ENCODE results near the gene MRPL46. TPM values are rescaled to one million over a fixed set of nuclear protein-coding genes. Genes with fewer than 3 reads are reported as not detected.
"Not testable (repeated sequence)": the region's sequence is repeated elsewhere in the genome, so short reads cannot be mapped to it uniquely, and the experiment has no call there.

The MRPL46 gene
- total RNA-seq, 2 donors from 2014 or later, result 32.0 to 40.4 TPM

- DNase-seq (ENCODE audit: low spot score) (no peak), ATAC-seq (no peak)
- Mint-ChIP-seq H3K4me1 (ENCODE audit: low read depth in 2 of 2) (peaks cover 22 to 30% of the 10 kb centered on the region in 2 donors), H3K9me3 (no peaks in the 10 kb centered on the region), H3K4me3 (no peak overlapping the region), H3K36me3 (peaks cover 10% of the 10 kb centered on the region), H3K27me3 (no peaks in the 10 kb centered on the region), H3K27ac (no peak overlapping the region)
Measured at GRCh38 chr15:88470625-88471372, 3.6 kb upstream of the MRPL46 start.

- DNase-seq (ENCODE audit: low spot score) (no peak), ATAC-seq (no peak)
- no peaks in the 10 kb centered on the region for H3K9me3 Mint-ChIP-seq
- H3K4me1 Mint-ChIP-seq (ENCODE audit: low read depth in 2 of 2), result peaks cover 26 to 41% of the 10 kb centered on the region in 2 donors
- H3K27ac Mint-ChIP-seq, result no peak overlapping the region
- H3K4me3 Mint-ChIP-seq, result no peak overlapping the region
- no peaks in the 10 kb centered on the region for H3K27me3 Mint-ChIP-seq
- H3K36me3 Mint-ChIP-seq, result peaks cover 20% of the 10 kb centered on the region
Measured at GRCh38 chr15:88469321-88469720, 2.1 kb upstream of the MRPL46 start.

- Mint-ChIP-seq H3K36me3 (peaks cover 26% of the 10 kb centered on the region), H3K4me1 (ENCODE audit: low read depth in 2 of 2) (peaks cover 26 to 41% of the 10 kb centered on the region in 2 donors), H3K27ac (peak overlapping the region in 1 of 2 donors; percentile 93)
- H3K9me3 Mint-ChIP-seq; H3K4me3 Mint-ChIP-seq; ATAC-seq; DNase-seq (ENCODE audit: low spot score); H3K27me3 Mint-ChIP-seq: not testable (repeated sequence)
Measured at GRCh38 chr15:88468721-88469120, 1.5 kb upstream of the MRPL46 start.

- H3K36me3 Mint-ChIP-seq, result peaks cover 33% of the 10 kb centered on the region
- no peaks in the 10 kb centered on the region for H3K27me3 Mint-ChIP-seq
- H3K4me3 Mint-ChIP-seq, result no peak overlapping the region
- no peaks in the 10 kb centered on the region for H3K9me3 Mint-ChIP-seq
- H3K4me1 Mint-ChIP-seq (ENCODE audit: low read depth in 2 of 2), result peaks cover 26 to 41% of the 10 kb centered on the region in 2 donors
- ATAC-seq (no peak), DNase-seq (ENCODE audit: low spot score) (no peak)
- peak overlapping the region; percentile 92 to 93 for H3K27ac Mint-ChIP-seq
Measured at GRCh38 chr15:88467935-88468528, 844 bp upstream of the MRPL46 start.

GRCh38 chr15:88465633-88466224 is 1.5 kb downstream of the MRPL46 start:
- no peaks in the 10 kb centered on the region for H3K27me3 Mint-ChIP-seq
- H3K4me3 Mint-ChIP-seq, result no peak overlapping the region
- peaks cover 30% of the 10 kb centered on the region for H3K36me3 Mint-ChIP-seq
- no peak for DNase-seq (ENCODE audit: low spot score)
- H3K27ac Mint-ChIP-seq, result peak overlapping the region; percentile 92 to 93
- peak; percentile 51 to 70 for ATAC-seq
- peaks cover 21 to 29% of the 10 kb centered on the region in 2 donors for H3K4me1 Mint-ChIP-seq (ENCODE audit: low read depth in 2 of 2)
- H3K9me3 Mint-ChIP-seq, result no peaks in the 10 kb centered on the region

- no peak for DNase-seq (ENCODE audit: low spot score)
- peak overlapping the region in 1 of 2 donors; percentile 52 for H3K27ac Mint-ChIP-seq
- peaks cover 21 to 29% of the 10 kb centered on the region in 2 donors for H3K4me1 Mint-ChIP-seq (ENCODE audit: low read depth in 2 of 2)
- peaks cover 30% of the 10 kb centered on the region for H3K36me3 Mint-ChIP-seq
- ATAC-seq, result no peak
- H3K27me3 Mint-ChIP-seq, result no peaks in the 10 kb centered on the region
- no peaks in the 10 kb centered on the region for H3K9me3 Mint-ChIP-seq
- peak overlapping the region; percentile 65 for H3K4me3 Mint-ChIP-seq
Measured at GRCh38 chr15:88463870-88464532, 3.2 kb downstream of the MRPL46 start.

GRCh38 chr15:88456733-88457132 is 10.5 kb downstream of the MRPL46 start:
- H3K4me3 Mint-ChIP-seq, result no peak overlapping the region
- no peak overlapping the region for H3K27ac Mint-ChIP-seq
- no peak for ATAC-seq
- H3K4me1 Mint-ChIP-seq (ENCODE audit: low read depth in 2 of 2), result no peaks in the 10 kb centered on the region
- H3K27me3 Mint-ChIP-seq, result peaks cover 0 to 4% of the 10 kb centered on the region in 2 donors
- DNase-seq (ENCODE audit: low spot score), result no peak
- peaks cover 9% of the 10 kb centered on the region for H3K36me3 Mint-ChIP-seq
- H3K9me3 Mint-ChIP-seq, result no peaks in the 10 kb centered on the region

- ATAC-seq (peak; percentile 66 to 73), DNase-seq (ENCODE audit: low spot score) (no peak)
- peaks cover under 1% of the 10 kb centered on the region in 2 donors for H3K4me1 Mint-ChIP-seq (ENCODE audit: low read depth in 2 of 2)
- H3K27me3 Mint-ChIP-seq, result peaks cover 0 to 6% of the 10 kb centered on the region in 2 donors
- H3K4me3 Mint-ChIP-seq, result no peak overlapping the region
- H3K9me3 Mint-ChIP-seq, result no peaks in the 10 kb centered on the region
- H3K27ac Mint-ChIP-seq, result no peak overlapping the region
- peaks cover 5% of the 10 kb centered on the region for H3K36me3 Mint-ChIP-seq
Measured at GRCh38 chr15:88454867-88455810, 12.0 kb downstream of the MRPL46 start.

- no peak overlapping the region for H3K4me3 Mint-ChIP-seq
Measured at GRCh38 chr15:88454236-88454635, 13.0 kb downstream of the MRPL46 start.

GRCh38 chr15:88453651-88454050 is 13.5 kb downstream of the MRPL46 start:
- Mint-ChIP-seq H3K27ac (no peak overlapping the region), H3K36me3 (peaks cover 5% of the 10 kb centered on the region), H3K4me3 (no peak overlapping the region), H3K4me1 (ENCODE audit: low read depth in 2 of 2) (peaks cover 3 to 4% of the 10 kb centered on the region in 2 donors), H3K27me3 (peaks cover 3 to 11% of the 10 kb centered on the region in 2 donors), H3K9me3 (no peaks in the 10 kb centered on the region)
- ATAC-seq (no peak), DNase-seq (ENCODE audit: low spot score) (no peak)

More at GRCh38 chr15:88454236-88454635, 13.0 kb downstream of the MRPL46 start:
- DNase-seq (ENCODE audit: low spot score) (no peak), ATAC-seq (no peak)
- peaks cover 3 to 11% of the 10 kb centered on the region in 2 donors for H3K27me3 Mint-ChIP-seq
- H3K4me1 Mint-ChIP-seq (ENCODE audit: low read depth in 2 of 2), result peaks cover 3 to 4% of the 10 kb centered on the region in 2 donors
- H3K27ac Mint-ChIP-seq, result no peak overlapping the region
- no peaks in the 10 kb centered on the region for H3K9me3 Mint-ChIP-seq
- peaks cover 5% of the 10 kb centered on the region for H3K36me3 Mint-ChIP-seq

GRCh38 chr15:88450125-88450798 is 16.9 kb downstream of the MRPL46 start:
- Mint-ChIP-seq H3K4me3 (no peak overlapping the region), H3K27ac (no peak overlapping the region), H3K9me3 (no peaks in the 10 kb centered on the region), H3K4me1 (ENCODE audit: low read depth in 2 of 2) (peaks cover 3 to 4% of the 10 kb centered on the region in 2 donors), H3K27me3 (peaks cover 10 to 22% of the 10 kb centered on the region in 2 donors), H3K36me3 (no peaks in the 10 kb centered on the region)
- ATAC-seq, result peak; percentile 53 to 59
- no peak for DNase-seq (ENCODE audit: low spot score)

- ATAC-seq (no peak), DNase-seq (ENCODE audit: low spot score) (no peak)
- no peak overlapping the region for H3K27ac Mint-ChIP-seq
- H3K4me1 Mint-ChIP-seq (ENCODE audit: low read depth in 2 of 2), result peaks cover 3 to 4% of the 10 kb centered on the region in 2 donors
- H3K4me3 Mint-ChIP-seq, result no peak overlapping the region
- no peaks in the 10 kb centered on the region for H3K9me3 Mint-ChIP-seq
- H3K27me3 Mint-ChIP-seq, result peaks cover 10 to 27% of the 10 kb centered on the region in 2 donors
- no peaks in the 10 kb centered on the region for H3K36me3 Mint-ChIP-seq
Measured at GRCh38 chr15:88449581-88449980, 17.6 kb downstream of the MRPL46 start.

Measured in natural killer cell treated with Interleukin-12 subunit alpha and Interleukin-12 subunit beta and Interleukin-15 and Interleukin-18, amount 100 ng/mL, for 72 hours (primary cell).